Measurements from ENCODE around the gene PHTF2. TPM values are rescaled to one million over a fixed set of nuclear protein-coding genes. Genes with fewer than 3 reads are reported as not detected.

PHTF2 gene
- total and polyA plus RNA-seq, 2 experiments from 2014 or later, result 13.3 to 26.9 TPM

DNA sequence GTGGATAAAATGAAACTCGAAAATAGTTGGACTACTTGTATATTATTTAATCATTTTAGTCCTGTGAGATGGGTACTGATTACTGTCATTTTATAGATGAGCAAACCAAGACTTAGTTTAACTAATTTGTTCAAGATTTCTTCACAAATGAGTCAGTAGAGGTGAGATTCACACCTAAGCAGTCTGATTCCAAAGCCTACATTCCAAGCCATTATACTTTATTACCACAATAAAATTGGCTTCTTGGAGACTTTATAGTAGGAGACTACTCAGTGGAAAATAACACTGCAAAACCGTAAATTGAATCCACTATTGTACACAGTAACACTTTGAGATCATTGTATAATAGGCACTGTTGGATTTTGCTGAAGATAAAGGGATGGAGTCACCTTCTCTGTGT, 2.2 kb downstream of the PHTF2 start:
- Histone ChIP-seq H3K4me1 (ENCODE audit: insufficient read depth) (peaks cover 12% of the 10 kb centered on the region), H3K27ac (no peak overlapping the region), H3K9me2 (replicated peaks; ENCODE audit: insufficient read depth) (no peaks in the 10 kb centered on the region), H4K20me1 (ENCODE audit: insufficient read depth, poor library complexity, severe bottlenecking) (no peaks in the 10 kb centered on the region), H3K79me2 (peaks cover 72% of the 10 kb centered on the region), H3K4me3 (no peak overlapping the region), H2AFZ (no peak overlapping the region), H3K27me3 (no peaks in the 10 kb centered on the region), H3K4me2 (peak overlapping the region; percentile 71), H3K36me3 (replicated peaks; ENCODE audit: insufficient read depth, low read depth) (no peaks in the 10 kb centered on the region), H3K9me3 (ENCODE audit: low read depth) (peaks cover 2% of the 10 kb centered on the region)
- 80% methylated on average over 2 of the region's 2 CpGs for WGBS (ENCODE audit: low lambda C conversion rate, missing lambda C conversion rate)
- TF ChIP-seq EZH2 (IDR thresholded peaks at IDR 0.05; ENCODE audit: borderline replicate concordance), result no peak
- TF ChIP-seq EZH2phosphoT487 (IDR thresholded peaks at IDR 0.05; ENCODE audit: low read depth, severe bottlenecking, unreplicated experiment), result no peak
- no peak for TF ChIP-seq CTCF (IDR thresholded peaks at IDR 0.05; ENCODE audit: poor library complexity)
- DNase-seq (ENCODE audit: low spot score), result no peak

- no peak for DNase-seq (ENCODE audit: low spot score)
- Histone ChIP-seq H2AFZ (no peak overlapping the region), H3K79me2 (peaks cover 72% of the 10 kb centered on the region), H3K4me2 (no peak overlapping the region), H3K4me1 (ENCODE audit: insufficient read depth) (peaks cover 6% of the 10 kb centered on the region), H3K9me2 (replicated peaks; ENCODE audit: insufficient read depth) (no peaks in the 10 kb centered on the region), H4K20me1 (ENCODE audit: insufficient read depth, poor library complexity, severe bottlenecking) (no peaks in the 10 kb centered on the region), H3K36me3 (replicated peaks; ENCODE audit: insufficient read depth, low read depth) (no peaks in the 10 kb centered on the region), H3K4me3 (no peak overlapping the region), H3K27ac (no peak overlapping the region), H3K9me3 (ENCODE audit: low read depth) (peaks cover 20% of the 10 kb centered on the region), H3K27me3 (no peaks in the 10 kb centered on the region)
- WGBS (ENCODE audit: low lambda C conversion rate, missing lambda C conversion rate), result 91% methylated on average over 2 of the region's 2 CpGs
- TF ChIP-seq EZH2 (IDR thresholded peaks at IDR 0.05; ENCODE audit: borderline replicate concordance), result no peak
- no peak for TF ChIP-seq CTCF (IDR thresholded peaks at IDR 0.05; ENCODE audit: poor library complexity)
- TF ChIP-seq EZH2phosphoT487 (IDR thresholded peaks at IDR 0.05; ENCODE audit: low read depth, severe bottlenecking, unreplicated experiment), result no peak
These were observed 4.2 kb downstream of the PHTF2 start for GRCh38 chr7:77802557-77803405.

- H3K27ac ChIP-seq, result no peak overlapping the region
- no peak overlapping the region for H2AFZ ChIP-seq
- 95% methylated on average over 2 of the region's 2 CpGs for WGBS (ENCODE audit: low lambda C conversion rate, missing lambda C conversion rate)
- peaks cover 2% of the 10 kb centered on the region for H3K4me1 ChIP-seq (ENCODE audit: insufficient read depth)
- no peak for DNase-seq (ENCODE audit: low spot score)
- no peaks in the 10 kb centered on the region for H3K27me3 ChIP-seq
- TF ChIP-seq EZH2phosphoT487 (IDR thresholded peaks at IDR 0.05; ENCODE audit: low read depth, severe bottlenecking, unreplicated experiment) (no peak), EZH2 (IDR thresholded peaks at IDR 0.05; ENCODE audit: borderline replicate concordance) (no peak), CTCF (IDR thresholded peaks at IDR 0.05; ENCODE audit: poor library complexity) (no peak)
- no peaks in the 10 kb centered on the region for H4K20me1 ChIP-seq (ENCODE audit: insufficient read depth, poor library complexity, severe bottlenecking)
- H3K9me3 ChIP-seq (ENCODE audit: low read depth), result peaks cover 20% of the 10 kb centered on the region
- H3K4me3 ChIP-seq, result no peak overlapping the region
- no peak overlapping the region for H3K4me2 ChIP-seq
- peaks cover 99% of the 10 kb centered on the region for H3K79me2 ChIP-seq
- H3K36me3 ChIP-seq (replicated peaks; ENCODE audit: insufficient read depth, low read depth), result no peaks in the 10 kb centered on the region
- no peaks in the 10 kb centered on the region for H3K9me2 ChIP-seq (replicated peaks; ENCODE audit: insufficient read depth)
These were observed 7.9 kb downstream of the PHTF2 start for GRCh38 chr7:77806425-77806824.

All from hepatocyte (in vitro differentiated cells).